GM21619 (cell line): ENCODE results near the gene ANTXR1.

Source experiments
- ATAC-seq: cut with Tn5 transposase; IDR thresholded peaks from one replicate; pipeline ENCODE4 v1.9.1; 2021; ENCODE audit not compliant: unreplicated experiment

Gene ANTXR1

DNA sequence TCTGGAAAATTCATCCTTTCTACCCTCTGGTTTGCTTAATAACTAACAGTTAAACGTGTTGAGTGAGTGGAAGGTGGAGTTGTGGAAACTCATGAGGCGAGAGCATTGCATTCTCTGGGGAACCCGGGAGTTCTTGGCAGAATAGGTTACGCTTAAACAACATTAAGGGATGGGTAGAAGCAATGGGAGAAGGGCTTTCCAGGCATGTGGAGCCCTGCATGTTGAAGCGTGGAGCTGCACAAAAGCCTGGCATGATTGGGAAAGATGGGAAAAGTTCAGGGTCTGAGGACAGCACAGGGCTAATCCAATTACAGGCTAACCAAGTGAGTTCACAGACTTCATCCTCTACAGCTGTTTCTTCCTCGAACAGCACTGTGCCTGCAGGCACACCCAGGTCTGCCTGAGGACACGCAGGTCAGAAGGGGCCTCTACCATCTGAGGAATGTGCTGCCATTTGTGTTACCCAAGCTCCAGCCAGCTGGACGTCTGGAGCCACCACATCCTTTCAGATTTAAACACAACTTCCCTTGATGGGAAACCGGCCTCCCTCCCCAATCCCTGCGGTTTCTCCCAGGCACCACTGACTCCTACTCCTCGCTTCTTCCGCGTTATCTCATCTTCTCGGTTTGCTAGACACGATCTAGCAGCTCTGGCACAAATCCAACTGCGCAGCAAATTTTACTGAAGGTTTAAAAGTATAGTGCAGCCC lies 164.2 kb downstream of the ANTXR1 start:
- ATAC-seq: no peak

DNA sequence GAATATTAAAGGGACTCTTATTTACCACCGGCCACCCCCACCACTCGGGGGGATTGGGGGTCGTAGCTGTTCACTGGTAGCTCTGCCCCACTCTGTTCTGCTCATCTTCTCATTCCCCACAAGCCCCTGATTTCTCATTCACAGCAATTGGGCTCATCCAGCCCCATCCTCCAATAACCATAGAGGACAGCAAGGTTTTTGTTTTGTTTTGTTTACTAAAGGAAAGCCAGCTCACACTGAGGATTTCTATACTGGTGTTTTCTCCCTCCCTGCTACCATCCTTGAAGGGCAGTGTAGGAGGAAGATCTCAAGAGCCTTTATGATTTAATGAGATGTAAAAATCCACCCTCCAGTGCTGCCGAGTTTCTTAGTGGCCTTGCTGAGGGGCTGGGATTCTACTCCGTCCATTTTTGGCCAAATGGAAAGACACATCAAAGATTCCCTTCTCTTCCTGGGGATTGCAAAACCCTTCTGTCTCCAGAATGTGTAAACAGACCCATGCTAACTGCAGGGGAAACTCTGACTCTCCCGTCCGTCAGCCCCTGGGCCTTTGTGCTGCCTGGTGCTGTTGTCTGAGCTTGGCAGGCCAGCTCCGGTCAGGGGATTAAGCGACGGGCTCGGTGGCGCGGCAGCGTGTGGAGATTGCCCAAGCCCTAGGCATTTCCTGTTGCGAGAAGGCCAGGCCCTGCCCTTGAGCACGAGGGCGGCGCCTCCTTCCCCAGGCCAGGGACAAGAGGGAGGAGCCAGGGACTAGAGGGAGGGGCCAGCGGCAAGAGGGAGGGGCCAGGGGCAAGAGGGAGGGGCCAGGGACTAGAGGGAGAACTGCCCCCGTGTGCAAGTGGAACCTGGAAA lies 165.0 kb downstream of the ANTXR1 start:
- no peak for ATAC-seq

DNA sequence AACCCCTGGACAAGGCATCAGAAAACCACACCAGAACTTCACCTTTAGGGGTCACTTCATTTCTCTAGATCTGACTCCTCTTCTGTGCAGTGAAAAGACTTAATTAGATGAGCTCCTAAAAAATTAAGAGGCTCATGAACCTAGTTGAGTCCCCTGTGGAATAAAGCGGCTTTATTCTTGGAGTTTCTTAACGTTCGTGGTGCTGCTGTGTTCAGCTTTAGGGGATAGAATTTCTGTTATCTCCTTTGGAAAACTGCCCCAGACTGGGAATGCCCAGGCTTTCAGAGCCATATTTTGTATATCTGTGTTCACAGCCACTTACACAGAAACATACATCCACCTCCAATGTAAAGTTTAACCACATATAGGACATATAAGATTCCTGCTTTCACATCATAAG lies 165.8 kb downstream of the ANTXR1 start:
- no peak for ATAC-seq

DNA sequence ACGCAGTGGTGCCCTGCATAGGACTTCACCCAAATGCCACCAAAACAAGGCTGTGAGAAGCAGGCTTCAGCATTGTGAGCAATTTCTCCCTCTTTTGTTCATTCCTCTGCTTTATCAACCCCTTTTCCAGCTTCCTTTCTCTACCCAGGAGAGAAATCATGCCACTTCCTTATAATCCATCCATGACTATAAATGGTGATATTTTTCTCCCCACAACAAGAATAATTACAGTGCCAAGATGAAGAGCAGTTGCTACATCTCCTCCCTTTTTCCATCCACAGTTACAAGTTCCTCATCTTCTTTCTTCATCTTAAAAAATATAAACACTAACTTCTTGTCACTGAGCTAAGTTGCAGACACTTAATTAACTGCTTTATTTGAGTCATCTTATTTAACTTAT lies 167.2 kb downstream of the ANTXR1 start:
- ATAC-seq: no peak

DNA sequence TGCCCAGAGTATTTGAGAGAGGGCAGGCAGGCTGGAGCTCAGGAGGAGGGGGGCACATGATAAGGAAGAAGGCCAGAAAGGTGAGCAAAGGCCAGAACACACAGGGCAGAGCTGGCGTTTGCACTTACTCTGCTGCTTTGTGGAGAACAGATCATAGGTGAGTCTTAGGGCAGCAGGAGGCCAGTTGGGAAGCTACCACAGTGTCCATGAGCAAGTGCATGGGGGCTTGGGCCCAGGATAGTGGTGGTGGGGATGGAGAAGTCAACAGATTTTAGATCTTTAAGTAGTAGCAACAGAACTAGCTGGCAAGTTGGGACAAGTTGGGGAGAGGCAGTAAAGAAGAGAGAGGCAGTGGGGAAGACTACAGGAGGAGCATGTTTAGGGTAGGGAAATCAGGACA lies 168.0 kb downstream of the ANTXR1 start:
- no peak for ATAC-seq

DNA sequence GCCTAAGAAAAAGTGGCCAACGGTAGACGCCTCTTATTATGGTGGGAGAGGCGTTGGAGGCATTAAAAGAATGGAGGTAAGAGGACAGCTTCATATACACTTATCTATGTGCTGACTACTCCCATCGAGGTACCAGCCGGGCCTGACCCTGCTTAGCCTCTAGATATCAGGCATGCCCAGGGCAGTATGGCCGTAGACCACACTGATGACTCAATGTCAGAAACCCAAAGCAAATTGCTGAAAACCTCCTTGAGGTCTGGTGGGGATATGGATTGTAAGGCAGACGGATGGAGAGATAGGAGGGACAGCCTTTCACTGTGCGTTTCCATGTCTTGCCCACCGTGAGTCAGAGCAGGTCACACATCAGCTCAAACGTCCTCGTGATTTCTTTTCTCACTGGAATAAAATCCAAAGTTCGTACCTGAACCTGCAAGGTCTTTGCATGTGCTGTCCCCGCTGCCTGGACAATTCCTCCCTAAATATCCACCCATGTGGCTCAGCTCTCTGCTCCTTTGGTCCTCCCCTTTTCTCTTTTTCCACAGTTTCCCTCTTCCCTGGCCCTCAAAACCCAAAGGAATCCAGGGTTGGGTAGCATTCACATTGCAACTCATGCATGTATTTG lies 168.9 kb downstream of the ANTXR1 start:
- no peak for ATAC-seq

DNA sequence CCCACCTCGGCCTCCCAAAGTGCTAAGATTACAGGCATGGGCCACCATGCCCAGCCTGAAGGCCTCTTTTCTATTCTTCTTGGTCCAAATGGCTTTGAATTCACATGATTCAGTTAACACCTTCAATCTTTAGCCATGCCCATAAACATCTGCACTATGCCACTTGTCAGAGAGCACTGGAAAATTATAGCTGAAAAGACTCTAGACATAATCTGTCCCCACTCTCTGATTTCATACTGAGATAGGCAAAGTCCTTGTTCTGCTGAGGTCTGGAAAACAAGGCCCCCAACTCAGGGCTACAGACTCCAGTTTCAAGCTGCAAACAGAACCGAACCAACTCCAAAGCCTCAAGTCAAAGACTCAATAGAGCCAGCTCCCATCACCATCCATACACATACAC lies 170.7 kb downstream of the ANTXR1 start:
- ATAC-seq: no peak

DNA sequence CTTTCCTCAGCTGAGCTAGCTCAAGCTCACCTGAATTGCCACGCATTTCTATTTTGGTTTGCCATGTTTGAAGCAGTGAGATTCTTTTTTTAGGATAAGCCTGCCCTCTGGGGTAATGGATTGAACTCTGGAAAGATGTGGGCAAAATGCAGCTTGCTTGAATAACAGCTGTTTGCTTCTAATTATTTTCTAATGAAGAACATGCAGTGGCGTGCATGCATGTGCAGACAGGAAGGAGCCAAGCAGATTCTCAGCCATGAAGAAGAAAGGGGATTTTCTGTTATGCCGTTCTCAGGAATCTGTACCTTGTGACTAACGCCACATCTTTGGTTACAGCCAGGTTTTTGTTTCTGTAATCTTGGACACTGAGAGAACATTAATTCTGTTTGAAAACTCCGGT lies 171.2 kb downstream of the ANTXR1 start:
- ATAC-seq: no peak

DNA sequence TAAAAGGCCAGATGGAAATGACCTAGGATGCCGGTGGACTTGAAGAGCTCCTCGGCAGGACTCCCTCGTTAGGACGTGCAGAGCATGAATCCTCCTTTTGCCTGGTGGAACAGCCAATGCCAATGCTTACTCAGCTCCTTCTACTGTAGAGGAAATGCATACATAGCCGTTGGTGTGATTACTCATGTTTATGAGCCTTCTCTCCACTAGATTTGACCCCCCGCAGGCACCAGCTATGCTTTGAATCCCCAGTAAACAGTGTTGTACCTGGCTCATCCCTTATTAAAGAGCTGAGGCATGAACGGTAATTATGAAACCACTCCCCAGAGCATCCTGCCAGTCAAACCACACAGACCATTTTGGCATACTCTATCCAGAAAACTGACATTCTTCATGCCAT lies 172.8 kb downstream of the ANTXR1 start:
- ATAC-seq: no peak

DNA sequence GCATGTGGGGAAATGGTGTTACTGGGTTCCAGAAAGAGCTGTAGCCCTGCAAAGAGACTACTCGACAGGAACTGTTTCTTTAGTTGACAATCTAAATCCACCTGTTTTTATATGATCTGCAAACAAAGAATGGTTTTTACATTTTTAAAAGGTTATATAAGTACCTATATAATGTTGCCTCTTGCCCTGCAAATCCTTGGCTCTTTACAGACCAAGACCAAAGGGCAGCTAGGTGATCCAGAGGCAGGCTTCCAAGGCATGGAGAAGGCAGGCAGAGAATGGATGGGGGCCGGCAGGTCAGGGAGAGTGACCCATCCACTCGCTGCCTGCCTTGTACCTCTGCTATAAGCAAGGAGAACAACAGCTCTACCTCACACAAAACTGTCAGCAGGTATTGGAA lies 173.6 kb downstream of the ANTXR1 start:
- ATAC-seq: no peak

DNA sequence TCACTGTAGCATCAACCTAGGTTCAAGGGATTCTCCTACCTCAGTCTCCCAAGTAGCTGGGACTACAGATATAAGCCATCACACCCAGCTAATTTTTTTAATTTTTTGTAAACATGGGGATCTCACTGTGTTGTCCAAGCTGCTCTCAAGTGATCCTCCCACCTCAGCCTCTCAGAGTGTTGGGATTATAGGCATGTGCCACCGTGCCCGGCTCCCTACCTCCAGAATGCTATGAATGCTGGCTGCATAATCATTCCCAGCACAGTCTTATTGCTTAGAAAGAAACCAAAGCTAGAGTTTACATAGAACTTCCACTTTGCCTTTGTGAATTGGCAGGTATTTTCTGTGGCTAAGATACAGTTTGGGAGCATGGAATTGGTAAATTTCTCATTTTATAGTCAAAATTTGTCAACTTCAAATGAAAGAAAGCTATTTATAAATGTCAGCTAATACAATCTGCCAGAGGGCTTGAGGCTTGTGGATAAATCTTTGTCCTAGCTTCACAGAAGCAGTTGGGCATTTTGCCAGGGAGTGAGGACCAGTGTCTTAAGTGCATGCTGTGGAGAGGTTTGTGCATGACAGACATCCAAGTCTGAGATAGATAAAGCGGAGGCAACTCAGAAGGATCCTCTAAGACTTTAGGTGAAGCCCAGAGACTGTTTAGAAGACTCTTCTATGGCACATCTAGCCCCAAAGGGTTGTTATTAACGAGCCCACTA lies 175.4 kb downstream of the ANTXR1 start:
- no peak for ATAC-seq

DNA sequence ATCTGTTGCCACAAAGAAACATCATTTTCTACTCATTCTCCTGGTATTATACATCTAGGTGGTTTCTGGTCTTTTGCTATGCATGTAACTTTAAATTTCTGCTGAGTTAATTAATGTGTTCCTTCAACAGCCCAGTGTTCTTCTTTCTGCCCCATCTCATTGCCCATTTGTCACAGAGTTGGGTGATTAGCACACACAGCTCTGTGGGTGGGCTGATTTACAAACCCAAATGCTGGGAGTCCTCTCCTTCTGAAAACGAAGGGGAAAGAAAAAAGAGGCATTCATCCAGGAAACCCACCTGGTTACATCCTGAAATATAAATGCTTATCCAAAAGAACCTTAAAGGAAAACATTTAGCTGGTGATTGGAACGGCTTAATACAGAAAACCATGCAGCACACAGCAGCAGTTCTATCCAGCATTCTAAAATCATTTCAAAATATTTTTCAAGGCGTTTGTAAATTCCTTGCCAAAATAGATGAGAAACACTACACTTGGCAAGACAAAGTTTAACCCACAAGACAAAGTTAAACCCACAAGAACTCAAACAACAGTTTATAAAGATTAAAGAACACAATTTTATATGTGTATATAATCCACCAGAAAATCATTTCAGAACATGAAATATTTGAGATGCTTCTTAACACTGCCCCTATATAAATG lies 177.9 kb downstream of the ANTXR1 start:
- no peak for ATAC-seq

DNA sequence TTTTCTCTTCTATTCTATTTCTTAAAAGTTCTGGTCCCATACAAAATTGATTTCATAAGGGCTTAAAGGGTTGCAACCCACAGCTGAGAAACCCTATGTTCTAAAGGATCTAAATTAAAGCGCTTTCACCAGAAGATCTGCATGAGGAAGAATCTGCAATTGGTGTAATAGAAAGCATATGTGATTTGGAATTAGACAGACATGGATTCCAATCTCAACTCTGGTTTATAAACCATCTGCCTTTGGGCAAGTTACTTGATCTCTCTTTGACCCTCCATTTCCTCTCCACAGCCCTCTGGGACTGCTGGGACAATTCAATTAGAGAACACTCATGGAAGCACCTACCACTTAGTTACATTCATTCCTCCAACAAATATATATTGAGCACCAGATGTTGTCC lies 178.7 kb downstream of the ANTXR1 start:
- no peak for ATAC-seq

DNA sequence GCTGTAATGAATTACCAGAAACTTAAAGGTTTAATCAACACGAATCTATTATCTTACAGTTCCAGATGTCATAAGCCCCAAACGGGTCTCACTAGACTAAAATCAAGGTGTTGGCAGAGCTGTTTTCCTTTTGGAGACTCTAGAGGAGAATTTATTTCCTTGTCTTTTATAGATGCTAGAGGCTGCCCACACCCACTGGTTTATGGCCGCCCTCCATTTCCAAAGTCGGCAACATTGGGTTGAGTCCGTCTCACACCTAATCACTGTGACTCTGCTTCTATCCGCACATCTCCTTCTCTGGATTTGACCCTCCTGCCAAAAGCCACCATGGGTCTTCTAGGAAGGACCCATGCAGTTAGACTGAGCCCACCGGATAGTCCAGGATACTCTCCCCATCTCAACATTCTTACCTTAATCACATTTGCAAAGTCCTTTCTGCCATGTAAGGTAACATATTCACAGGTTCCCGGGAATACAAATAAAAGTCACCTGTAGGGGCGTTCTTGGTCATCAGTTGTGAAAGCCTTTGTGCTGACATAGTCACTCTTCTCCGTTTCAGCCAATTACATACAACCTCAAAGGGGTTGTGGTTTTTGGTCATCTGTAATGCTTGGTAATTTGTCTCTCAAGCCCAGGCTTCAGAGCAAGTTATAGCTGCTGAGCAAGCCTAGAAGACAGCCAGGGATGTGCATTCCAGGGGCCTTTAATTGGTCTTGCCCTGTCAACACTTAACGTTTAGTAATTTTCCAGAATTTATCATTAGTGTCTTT lies 179.4 kb downstream of the ANTXR1 start:
- ATAC-seq: no peak

DNA sequence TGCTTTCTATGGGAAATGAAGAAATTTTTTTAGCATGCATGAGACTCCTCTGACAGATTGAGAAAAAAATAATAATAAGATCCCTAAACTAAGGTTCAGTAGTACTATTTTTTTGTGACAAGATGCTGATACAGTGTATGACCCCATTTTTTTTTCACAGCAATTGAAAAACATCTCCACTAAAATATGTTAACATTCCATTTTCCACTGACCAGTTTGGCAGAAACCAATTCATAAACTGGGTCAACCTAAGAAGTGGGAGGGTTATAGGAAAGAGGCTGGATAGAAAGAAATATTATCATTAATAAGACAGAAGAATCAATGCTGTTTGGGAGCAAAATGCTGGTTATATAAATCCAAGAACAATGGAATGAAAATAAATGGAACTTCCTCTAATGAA lies 182.7 kb downstream of the ANTXR1 start:
- ATAC-seq: no peak

DNA sequence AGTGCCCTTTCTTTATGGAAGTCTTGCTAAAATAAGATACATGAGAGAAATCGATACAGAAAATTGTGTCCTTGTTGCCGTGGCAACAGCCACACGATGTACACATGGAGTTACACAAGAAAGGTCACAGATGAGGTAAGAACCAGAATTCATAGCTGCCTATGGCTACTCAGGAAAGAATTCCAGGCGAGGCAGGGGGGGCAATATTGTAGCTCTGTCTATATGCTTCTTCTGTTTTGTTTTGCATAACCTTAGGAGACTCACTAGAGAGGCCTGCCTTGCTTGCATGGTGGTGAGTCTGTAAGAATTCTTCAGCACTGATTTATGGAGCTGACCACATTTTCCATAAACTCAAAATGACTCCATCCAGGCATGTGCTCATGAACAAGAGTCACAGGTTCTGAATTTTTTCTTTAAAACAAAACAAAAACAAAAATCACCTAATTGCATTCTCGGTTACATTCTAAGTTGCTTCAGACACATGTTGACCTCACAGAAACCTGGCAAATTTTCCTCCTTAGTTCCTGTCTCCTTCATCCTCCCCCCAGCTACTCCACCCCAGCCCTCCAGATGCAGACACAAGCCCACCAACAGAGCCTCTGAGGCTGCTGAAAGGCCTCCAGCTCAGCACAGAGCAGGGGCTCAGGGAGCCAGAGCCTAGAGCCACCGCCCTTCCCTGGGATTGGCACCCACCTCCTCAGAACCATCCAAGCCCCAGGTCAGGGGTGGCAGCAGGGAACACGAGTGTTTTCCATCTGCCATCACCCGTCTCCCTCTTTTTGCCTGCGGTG lies 183.5 kb downstream of the ANTXR1 start:
- no peak for ATAC-seq

DNA sequence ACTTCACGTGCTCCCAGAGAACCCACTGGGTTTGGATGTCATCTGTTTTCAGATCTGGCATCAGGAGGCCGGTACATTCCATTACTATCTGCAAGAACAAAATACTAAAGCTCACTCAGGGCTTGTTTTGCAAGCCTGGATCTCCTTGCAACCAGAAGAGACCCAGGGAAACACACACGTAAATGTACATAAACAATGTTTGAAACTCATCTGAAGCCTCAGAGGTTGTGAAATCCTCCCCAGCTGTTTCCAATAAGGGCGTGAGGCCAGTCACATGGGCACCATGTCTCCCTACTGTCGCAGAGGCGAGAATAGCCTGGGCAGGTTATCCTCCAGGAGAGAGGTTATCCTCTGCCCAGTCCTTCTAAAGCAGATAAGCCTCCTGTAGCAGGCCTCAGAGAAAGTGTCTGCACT lies 187.1 kb downstream of the ANTXR1 start:
- ATAC-seq: no peak

DNA sequence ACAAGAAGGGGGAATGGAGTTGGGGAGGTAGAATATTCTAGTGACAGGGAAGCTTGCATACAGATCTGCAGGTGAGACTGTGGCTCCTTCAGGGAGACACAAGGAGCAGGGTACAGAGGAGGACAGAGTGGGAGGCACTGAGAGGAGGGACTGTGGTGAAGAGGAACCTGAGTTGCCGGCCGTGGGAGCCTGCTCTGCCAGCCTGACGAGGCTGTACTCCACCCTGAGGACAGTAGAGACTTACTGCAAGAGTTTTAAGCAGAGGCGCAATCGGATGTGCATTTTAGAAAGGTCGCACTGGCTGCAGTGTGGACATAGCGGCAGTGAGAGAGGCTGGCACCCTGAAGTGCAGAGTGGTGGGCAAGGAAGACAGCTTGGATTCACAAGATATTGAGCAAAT lies 188.3 kb downstream of the ANTXR1 start:
- no peak for ATAC-seq

DNA sequence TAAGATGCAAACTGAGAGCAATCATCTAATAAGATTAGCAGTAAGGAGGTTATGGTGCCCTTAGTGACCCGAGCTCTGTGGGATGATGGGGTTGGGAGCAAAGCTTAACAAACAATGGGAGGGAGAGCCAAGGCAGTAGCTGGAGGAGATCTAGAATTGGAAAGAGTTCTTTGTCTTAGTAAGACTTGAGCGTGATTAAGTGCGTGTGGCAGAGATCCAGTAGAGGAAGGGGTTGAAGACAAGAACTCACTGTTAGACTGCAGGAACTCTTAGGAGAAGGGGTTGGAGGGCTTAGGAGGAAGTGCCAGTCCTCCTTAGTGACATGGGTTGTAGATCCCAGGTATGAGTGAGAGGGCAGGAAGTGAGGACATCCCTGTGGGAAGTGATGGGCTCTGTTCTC lies 189.3 kb downstream of the ANTXR1 start:
- ATAC-seq: no peak
